Measurements from ENCODE around the gene TTBK1.

Gene TTBK1

GRCh38 chr6:43287717-43288679, 44.7 kb downstream of the TTBK1 start:
- FAIRE-seq (no peak), DNase-seq (ENCODE audit: insufficient read length, low spot score) (no peak)
- no peak for TF ChIP-seq POLR2A (IDR thresholded peaks at IDR 0.05; ENCODE audit: low read depth, low read length)
- TF ChIP-seq POLR2AphosphoS5 (IDR thresholded peaks at IDR 0.05; ENCODE audit: low read depth, low read length) = no peak
- no peak for TF ChIP-seq POU2F2 (IDR thresholded peaks at IDR 0.05; ENCODE audit: low read depth, low read length)
- TF ChIP-seq PAX5 (IDR thresholded peaks at IDR 0.05; ENCODE audit: insufficient read depth, low read length, severe bottlenecking) = no peak
- no peak for TF ChIP-seq SPI1 (IDR thresholded peaks at IDR 0.05; ENCODE audit: low read depth, low read length)
- TF ChIP-seq TAF1 (IDR thresholded peaks at IDR 0.05; ENCODE audit: low read depth, low read length) = no peak

GRCh38 chr6:43290339-43290904, 47.1 kb downstream of the TTBK1 start:
- no peak for TF ChIP-seq SPI1 (IDR thresholded peaks at IDR 0.05; ENCODE audit: low read depth, low read length)

GRCh38 chr6:43290905-43291355, 47.6 kb downstream of the TTBK1 start:
- TF ChIP-seq POLR2A (IDR thresholded peaks at IDR 0.05; ENCODE audit: low read depth, low read length) (no peak), POU2F2 (IDR thresholded peaks at IDR 0.05; ENCODE audit: low read depth, low read length) (no peak), TAF1 (IDR thresholded peaks at IDR 0.05; ENCODE audit: low read depth, low read length) (no peak), PAX5 (IDR thresholded peaks at IDR 0.05; ENCODE audit: insufficient read depth, low read length, severe bottlenecking) (no peak), SPI1 (IDR thresholded peaks at IDR 0.05; ENCODE audit: low read depth, low read length) (no peak), POLR2AphosphoS5 (IDR thresholded peaks at IDR 0.05; ENCODE audit: low read depth, low read length) (no peak)
- FAIRE-seq = no peak

More at GRCh38 chr6:43290339-43290904, 47.1 kb downstream of the TTBK1 start:
- no peak for FAIRE-seq
- DNase-seq (ENCODE audit: insufficient read length, low spot score) = no peak

GRCh38 chr6:43291708-43292107, 48.4 kb downstream of the TTBK1 start:
- no peak for DNase-seq (ENCODE audit: insufficient read length, low spot score)
- FAIRE-seq = no peak
- no peak for TF ChIP-seq POU2F2 (IDR thresholded peaks at IDR 0.05; ENCODE audit: low read depth, low read length)
- no peak for TF ChIP-seq POLR2A (IDR thresholded peaks at IDR 0.05; ENCODE audit: low read depth, low read length)
- no peak for TF ChIP-seq TAF1 (IDR thresholded peaks at IDR 0.05; ENCODE audit: low read depth, low read length)

More at GRCh38 chr6:43290905-43291355, 47.6 kb downstream of the TTBK1 start:
- no peak for DNase-seq (ENCODE audit: insufficient read length, low spot score)

- DNase-seq (ENCODE audit: insufficient read length, low spot score) (no peak), FAIRE-seq (no peak)
- TF ChIP-seq POLR2AphosphoS5 (IDR thresholded peaks at IDR 0.05; ENCODE audit: low read depth, low read length) (no peak), POLR2A (IDR thresholded peaks at IDR 0.05; ENCODE audit: low read depth, low read length) (no peak), PAX5 (IDR thresholded peaks at IDR 0.05; ENCODE audit: insufficient read depth, low read length, severe bottlenecking) (no peak), TAF1 (IDR thresholded peaks at IDR 0.05; ENCODE audit: low read depth, low read length) (no peak), POU2F2 (IDR thresholded peaks at IDR 0.05; ENCODE audit: low read depth, low read length) (no peak), SPI1 (IDR thresholded peaks at IDR 0.05; ENCODE audit: low read depth, low read length) (no peak)
These were observed 49.1 kb downstream of the TTBK1 start for GRCh38 chr6:43292341-43292740.

- TF ChIP-seq PAX5 (IDR thresholded peaks at IDR 0.05; ENCODE audit: insufficient read depth, low read length, severe bottlenecking) (no peak), SPI1 (IDR thresholded peaks at IDR 0.05; ENCODE audit: low read depth, low read length) (no peak), POU2F2 (IDR thresholded peaks at IDR 0.05; ENCODE audit: low read depth, low read length) (no peak)
- FAIRE-seq (no peak), DNase-seq (ENCODE audit: insufficient read length, low spot score) (peak; percentile 1)
These were observed 49.6 kb downstream of the TTBK1 start for GRCh38 chr6:43292763-43293318.

- FAIRE-seq = no peak
- TF ChIP-seq PAX5 (IDR thresholded peaks at IDR 0.05; ENCODE audit: insufficient read depth, low read length, severe bottlenecking) = no peak
- no peak for TF ChIP-seq SPI1 (IDR thresholded peaks at IDR 0.05; ENCODE audit: low read depth, low read length)
- no peak for TF ChIP-seq POLR2AphosphoS5 (IDR thresholded peaks at IDR 0.05; ENCODE audit: low read depth, low read length)
- no peak for TF ChIP-seq TAF1 (IDR thresholded peaks at IDR 0.05; ENCODE audit: low read depth, low read length)
- no peak for TF ChIP-seq POLR2A (IDR thresholded peaks at IDR 0.05; ENCODE audit: low read depth, low read length)
- no peak for TF ChIP-seq POU2F2 (IDR thresholded peaks at IDR 0.05; ENCODE audit: low read depth, low read length)
- DNase-seq (ENCODE audit: insufficient read length, low spot score) = no peak
These were observed 50.4 kb downstream of the TTBK1 start for GRCh38 chr6:43293698-43294097.

- TF ChIP-seq TAF1 (IDR thresholded peaks at IDR 0.05; ENCODE audit: low read depth, low read length) (no peak), SPI1 (IDR thresholded peaks at IDR 0.05; ENCODE audit: low read depth, low read length) (no peak), POLR2A (IDR thresholded peaks at IDR 0.05; ENCODE audit: low read depth, low read length) (no peak), POU2F2 (IDR thresholded peaks at IDR 0.05; ENCODE audit: low read depth, low read length) (no peak), PAX5 (IDR thresholded peaks at IDR 0.05; ENCODE audit: insufficient read depth, low read length, severe bottlenecking) (no peak), POLR2AphosphoS5 (IDR thresholded peaks at IDR 0.05; ENCODE audit: low read depth, low read length) (no peak)
- peak; percentile 81 for FAIRE-seq
These were observed 51.3 kb downstream of the TTBK1 start for GRCh38 chr6:43294536-43294935.

GRCh38 chr6:43295456-43295855, 52.2 kb downstream of the TTBK1 start:
- TF ChIP-seq TAF1 (IDR thresholded peaks at IDR 0.05; ENCODE audit: low read depth, low read length) (no peak), POLR2A (IDR thresholded peaks at IDR 0.05; ENCODE audit: low read depth, low read length) (no peak), POU2F2 (IDR thresholded peaks at IDR 0.05; ENCODE audit: low read depth, low read length) (no peak), SPI1 (IDR thresholded peaks at IDR 0.05; ENCODE audit: low read depth, low read length) (no peak), PAX5 (IDR thresholded peaks at IDR 0.05; ENCODE audit: insufficient read depth, low read length, severe bottlenecking) (no peak), POLR2AphosphoS5 (IDR thresholded peaks at IDR 0.05; ENCODE audit: low read depth, low read length) (no peak)
- FAIRE-seq (no peak), DNase-seq (ENCODE audit: insufficient read length, low spot score) (no peak)

More at GRCh38 chr6:43294536-43294935, 51.3 kb downstream of the TTBK1 start:
- no peak for DNase-seq (ENCODE audit: insufficient read length, low spot score)
